Measurements from ENCODE around the gene KCNA10. TPM values are rescaled to one million over a fixed set of nuclear protein-coding genes. Genes with fewer than 3 reads are reported as not detected.

KCNA10 gene
- total RNA-seq, 1 donor from 2014 or later: not detected

DNA sequence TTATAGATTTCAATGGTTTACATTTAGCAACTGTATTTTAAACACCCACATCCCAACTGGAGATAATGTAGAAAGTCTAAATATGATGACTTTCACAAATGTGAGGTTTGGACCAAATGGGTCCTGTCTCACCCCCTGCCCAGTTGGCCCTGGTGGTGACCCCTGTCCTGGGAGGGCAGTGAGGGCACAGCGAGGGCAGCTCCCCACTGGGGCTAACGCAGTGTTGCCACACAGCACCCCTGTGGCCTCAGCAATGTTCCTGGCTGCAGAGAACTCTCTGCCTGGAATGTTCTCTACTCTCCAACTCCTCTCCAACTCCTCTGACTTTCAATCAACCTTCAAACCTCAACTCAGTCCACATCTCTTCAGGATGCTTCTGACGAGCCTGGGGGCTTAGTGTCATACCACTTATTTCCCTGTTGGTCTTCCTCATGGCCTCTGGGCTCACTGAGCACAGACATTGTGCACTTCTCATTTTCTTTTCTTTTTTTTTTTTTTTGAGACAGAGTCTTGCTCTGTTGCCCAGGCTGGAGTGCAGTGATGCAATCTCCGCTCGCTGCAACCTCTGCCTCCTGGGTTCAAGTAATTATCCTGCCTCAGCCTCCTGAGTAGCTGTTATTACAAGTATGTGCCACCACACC lies 25.8 kb downstream of the KCNA10 start:
- Mint-ChIP-seq H3K4me1 (ENCODE audit: unreplicated experiment) (peaks cover 6% of the 10 kb centered on the region), H3K4me3 (no peak overlapping the region), H3K27me3 (peaks cover 13% of the 10 kb centered on the region), H3K9me3 (no peaks in the 10 kb centered on the region), H3K36me3 (no peaks in the 10 kb centered on the region), H3K27ac (no peak overlapping the region)
- no peak for DNase-seq (ENCODE audit: extremely low spot score, unreplicated experiment)
- TF ChIP-seq, protein P1, sequence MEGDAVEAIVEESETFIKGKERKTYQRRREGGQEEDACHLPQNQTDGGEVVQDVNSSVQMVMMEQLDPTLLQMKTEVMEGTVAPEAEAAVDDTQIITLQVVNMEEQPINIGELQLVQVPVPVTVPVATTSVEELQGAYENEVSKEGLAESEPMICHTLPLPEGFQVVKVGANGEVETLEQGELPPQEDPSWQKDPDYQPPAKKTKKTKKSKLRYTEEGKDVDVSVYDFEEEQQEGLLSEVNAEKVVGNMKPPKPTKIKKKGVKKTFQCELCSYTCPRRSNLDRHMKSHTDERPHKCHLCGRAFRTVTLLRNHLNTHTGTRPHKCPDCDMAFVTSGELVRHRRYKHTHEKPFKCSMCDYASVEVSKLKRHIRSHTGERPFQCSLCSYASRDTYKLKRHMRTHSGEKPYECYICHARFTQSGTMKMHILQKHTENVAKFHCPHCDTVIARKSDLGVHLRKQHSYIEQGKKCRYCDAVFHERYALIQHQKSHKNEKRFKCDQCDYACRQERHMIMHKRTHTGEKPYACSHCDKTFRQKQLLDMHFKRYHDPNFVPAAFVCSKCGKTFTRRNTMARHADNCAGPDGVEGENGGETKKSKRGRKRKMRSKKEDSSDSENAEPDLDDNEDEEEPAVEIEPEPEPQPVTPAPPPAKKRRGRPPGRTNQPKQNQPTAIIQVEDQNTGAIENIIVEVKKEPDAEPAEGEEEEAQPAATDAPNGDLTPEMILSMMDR (conservative IDR thresholded peaks at IDR 0.05): no peak

GRCh38 chr1:110492573-110492972 lies 26.4 kb downstream of the KCNA10 start:
- Mint-ChIP-seq H3K4me3 (no peak overlapping the region), H3K27me3 (peaks cover 13% of the 10 kb centered on the region), H3K4me1 (ENCODE audit: unreplicated experiment) (peaks cover 6% of the 10 kb centered on the region), H3K27ac (no peak overlapping the region), H3K36me3 (no peaks in the 10 kb centered on the region), H3K9me3 (no peaks in the 10 kb centered on the region)
- no peak for DNase-seq (ENCODE audit: extremely low spot score, unreplicated experiment)
- TF ChIP-seq, protein P1 (conservative IDR thresholded peaks at IDR 0.05): no peak

- TF ChIP-seq, protein P1 (conservative IDR thresholded peaks at IDR 0.05): no peak
- peaks cover 15% of the 10 kb centered on the region for H3K27me3 Mint-ChIP-seq
- H3K4me1 Mint-ChIP-seq (ENCODE audit: unreplicated experiment): peaks cover 6% of the 10 kb centered on the region
- no peaks in the 10 kb centered on the region for H3K36me3 Mint-ChIP-seq
- no peak overlapping the region for H3K27ac Mint-ChIP-seq
- no peak for DNase-seq (ENCODE audit: extremely low spot score, unreplicated experiment)
- H3K4me3 Mint-ChIP-seq: no peak overlapping the region
- H3K9me3 Mint-ChIP-seq: no peaks in the 10 kb centered on the region
Observed at GRCh38 chr1:110490791-110491451, 28.1 kb downstream of the KCNA10 start.

GRCh38 chr1:110489973-110490542 lies 28.9 kb downstream of the KCNA10 start:
- H3K27me3 Mint-ChIP-seq: peaks cover 18% of the 10 kb centered on the region
- DNase-seq (ENCODE audit: extremely low spot score, unreplicated experiment): no peak
- no peak overlapping the region for H3K27ac Mint-ChIP-seq
- TF ChIP-seq, protein P1 (conservative IDR thresholded peaks at IDR 0.05): no peak
- H3K4me3 Mint-ChIP-seq: no peak overlapping the region
- H3K4me1 Mint-ChIP-seq (ENCODE audit: unreplicated experiment): peaks cover 5% of the 10 kb centered on the region
- no peaks in the 10 kb centered on the region for H3K9me3 Mint-ChIP-seq
- H3K36me3 Mint-ChIP-seq: no peaks in the 10 kb centered on the region

DNA sequence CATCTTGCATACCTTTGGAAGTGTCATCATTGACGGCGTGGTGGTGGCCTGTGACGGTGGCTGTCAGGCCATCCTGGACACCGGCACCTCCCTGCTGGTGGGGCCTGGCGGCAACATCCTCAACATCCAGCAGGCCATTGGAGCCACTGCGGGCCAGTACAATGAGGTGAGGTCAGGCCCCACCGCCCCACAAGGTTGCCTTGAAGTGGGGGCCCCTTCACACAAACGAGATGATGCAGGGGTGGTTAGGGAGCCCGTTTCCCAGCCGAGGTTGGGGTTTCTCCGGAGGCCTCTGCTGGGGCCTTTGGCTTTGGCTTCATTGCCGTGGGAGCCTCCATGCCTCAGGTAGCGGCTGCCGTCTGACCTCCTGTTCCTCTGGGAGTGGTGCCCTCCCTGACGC lies 29.6 kb downstream of the KCNA10 start:
- DNase-seq (ENCODE audit: extremely low spot score, unreplicated experiment): no peak
- no peak overlapping the region for H3K4me3 Mint-ChIP-seq
- TF ChIP-seq, protein P1 (conservative IDR thresholded peaks at IDR 0.05): no peak
- H3K4me1 Mint-ChIP-seq (ENCODE audit: unreplicated experiment): no peaks in the 10 kb centered on the region
- no peaks in the 10 kb centered on the region for H3K36me3 Mint-ChIP-seq
- no peak overlapping the region for H3K27ac Mint-ChIP-seq
- no peaks in the 10 kb centered on the region for H3K9me3 Mint-ChIP-seq
- H3K27me3 Mint-ChIP-seq: peaks cover 18% of the 10 kb centered on the region
